Upper lobe of left lung (tissue), 6 donors: ENCODE results near the gene NUDT8. TPM values are rescaled to one million over a fixed set of nuclear protein-coding genes. Genes with fewer than 3 reads are reported as not detected.

Experiments
- ATAC-seq, 2 donors: fragments of 200-7000 bp; cut with Tn5 transposase; one replicate each; pipeline ENCODE4 v1.9.1; 2022; ENCODE audit warnings: mild to moderate bottlenecking in 2 of 2, moderate library complexity in 2 of 2; ENCODE audit not compliant: low FRiP score in 2 of 2
- DNase-seq, 2 donors: peaks; one replicate each; pipeline ENCODE4 v3.0.0-alpha.2; 2019 to 2020
- H3K27ac ChIP-seq, 4 donors: fragments of 200-600 bp; sonication (generic); one replicate each; pipeline ENCODE4 v1.5.1; 2016 to 2019
- H3K27me3 ChIP-seq, 4 donors: fragments of 200-600 bp; sonication (generic); one replicate each; pipeline ENCODE4 v1.5.1; 2017 to 2019
- H3K36me3 ChIP-seq, 4 donors: fragments of 200-600 bp; sonication (generic); one replicate each; pipeline ENCODE4 v1.5.1; 2016 to 2019
- H3K4me1 ChIP-seq, 4 donors: fragments of 200-600 bp; sonication (generic); one replicate each; pipeline ENCODE4 v1.5.1; 2018 to 2019
- H3K4me3 ChIP-seq, 4 donors: fragments of 200-600 bp; sonication (generic); one replicate each; pipeline ENCODE4 v1.5.1; 2017 to 2019; ENCODE audit warnings: mild to moderate bottlenecking in 2 of 4, moderate library complexity in 1 of 4
- H3K9me3 ChIP-seq, 4 donors: fragments of 200-600 bp; sonication (generic); one replicate each; pipeline ENCODE4 v1.5.1; 2018 to 2019
- EP300 ChIP-seq, 4 donors: sonication (generic); formaldehyde crosslinking; IDR thresholded peaks; one replicate each; pipeline ENCODE4 v1.5.1; 2017; ENCODE audit warnings: antibody characterized with exemption in 4 of 4, control low read depth in 2 of 4
- POLR2A ChIP-seq, 4 donors: fragments of 450-650 bp; IDR thresholded peaks; one replicate each; pipeline ENCODE4 v1.5.1; 2016 to 2017; ENCODE audit warnings: antibody characterized with exemption in 4 of 4, mild to moderate bottlenecking in 2 of 4
- POLR2AphosphoS5 ChIP-seq, 2 donors: sonication (generic); formaldehyde crosslinking; IDR thresholded peaks; one replicate each; pipeline ENCODE4 v1.5.1; 2017; ENCODE audit warnings: antibody characterized with exemption in 2 of 2
- WGBS, 2 donors: methylation state at CpG; one replicate each; pipeline ENCODE4 v1.1.5; 2017 to 2018; 5-methylcytosine and 5-hydroxymethylcytosine counted together
- total RNA-seq, 6 donors: library from RNA; depleted of rRNA in 4 of 6; stranded (reverse); fragments of >200 nt in 4 of 6; gene quantifications; one replicate each; pipeline versions ENCODE4 v1.1.0 to v1.2.1, GENCODE V29; 2016 to 2021
- TF ChIP-seq, protein P1 (sequence below), 6 experiments: fragments of 450-650 bp in 4 of 6; fragments of 200-600 bp in 2 of 6; sonication (generic) in 2 of 6; IDR thresholded peaks; one replicate each; pipeline ENCODE4 v1.5.1; 2016 to 2019; ENCODE audit warnings: antibody characterized with exemption in 6 of 6
- donor health status: DM: no; HTN: no; CAD: no; lungs with moderate emphysema.
- donor health status: DM: no; HTN: yes; CAD: no; lungs with severe emphysema.

Gene NUDT8
- total RNA-seq, 6 donors from 2014 or later = 4.3 to 17.8 (median 13.9) TPM; not detected in 1

- ATAC-seq = no peak
- Histone ChIP-seq H3K9me3 (no peaks in the 10 kb centered on the region), H3K27ac (no peak overlapping the region), H3K27me3 (no peaks in the 10 kb centered on the region), H3K36me3 (peaks cover 0 to 6% (median 4%) of the 10 kb centered on the region in 4 donors), H3K4me3 (no peak overlapping the region), H3K4me1 (peaks cover 10 to 23% (median 20%) of the 10 kb centered on the region in 4 donors)
- WGBS, 2 donors = 77 to 82% methylated on average over 7 of the region's 7 CpGs
- no peak for DNase-seq
- TF ChIP-seq, protein P1, sequence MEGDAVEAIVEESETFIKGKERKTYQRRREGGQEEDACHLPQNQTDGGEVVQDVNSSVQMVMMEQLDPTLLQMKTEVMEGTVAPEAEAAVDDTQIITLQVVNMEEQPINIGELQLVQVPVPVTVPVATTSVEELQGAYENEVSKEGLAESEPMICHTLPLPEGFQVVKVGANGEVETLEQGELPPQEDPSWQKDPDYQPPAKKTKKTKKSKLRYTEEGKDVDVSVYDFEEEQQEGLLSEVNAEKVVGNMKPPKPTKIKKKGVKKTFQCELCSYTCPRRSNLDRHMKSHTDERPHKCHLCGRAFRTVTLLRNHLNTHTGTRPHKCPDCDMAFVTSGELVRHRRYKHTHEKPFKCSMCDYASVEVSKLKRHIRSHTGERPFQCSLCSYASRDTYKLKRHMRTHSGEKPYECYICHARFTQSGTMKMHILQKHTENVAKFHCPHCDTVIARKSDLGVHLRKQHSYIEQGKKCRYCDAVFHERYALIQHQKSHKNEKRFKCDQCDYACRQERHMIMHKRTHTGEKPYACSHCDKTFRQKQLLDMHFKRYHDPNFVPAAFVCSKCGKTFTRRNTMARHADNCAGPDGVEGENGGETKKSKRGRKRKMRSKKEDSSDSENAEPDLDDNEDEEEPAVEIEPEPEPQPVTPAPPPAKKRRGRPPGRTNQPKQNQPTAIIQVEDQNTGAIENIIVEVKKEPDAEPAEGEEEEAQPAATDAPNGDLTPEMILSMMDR (IDR thresholded peaks at IDR 0.05) = no peak
- TF ChIP-seq POLR2A (IDR thresholded peaks at IDR 0.05) (no peak), EP300 (IDR thresholded peaks at IDR 0.05) (no peak), POLR2AphosphoS5 (IDR thresholded peaks at IDR 0.05) (no peak)
Measured at GRCh38 chr11:67617243-67617953, 12.3 kb downstream of the NUDT8 start.

- TF ChIP-seq POLR2AphosphoS5 (IDR thresholded peaks at IDR 0.05) (no peak), EP300 (IDR thresholded peaks at IDR 0.05) (no peak), POLR2A (IDR thresholded peaks at IDR 0.05) (no peak)
- TF ChIP-seq, protein P1 (IDR thresholded peaks at IDR 0.05) = no peak
- Histone ChIP-seq H3K27me3 (no peaks in the 10 kb centered on the region), H3K4me3 (no peak overlapping the region), H3K36me3 (peaks cover 0 to 13% (median 11%) of the 10 kb centered on the region in 4 donors), H3K9me3 (no peaks in the 10 kb centered on the region), H3K27ac (no peak overlapping the region), H3K4me1 (peaks cover 10 to 23% (median 20%) of the 10 kb centered on the region in 4 donors)
- ATAC-seq (no peak), DNase-seq (no peak)
- 32 to 49% methylated on average over 8 to 11 of the region's 11 CpGs for WGBS, 2 donors
Measured at GRCh38 chr11:67616431-67617242, 13.1 kb downstream of the NUDT8 start.

- H3K4me1 ChIP-seq = peaks cover 10 to 23% (median 20%) of the 10 kb centered on the region in 4 donors
- WGBS, 2 donors = 36 to 66% methylated on average over 4 to 31 of the region's 34 CpGs
- DNase-seq (peak in 1 of 2 donors; percentile 83), ATAC-seq (no peak)
- TF ChIP-seq, protein P1 (IDR thresholded peaks at IDR 0.05) = no peak
- TF ChIP-seq POLR2AphosphoS5 (IDR thresholded peaks at IDR 0.05) (no peak), POLR2A (IDR thresholded peaks at IDR 0.05) (no peak), EP300 (IDR thresholded peaks at IDR 0.05) (no peak)
- no peaks in the 10 kb centered on the region for H3K27me3 ChIP-seq
- H3K36me3 ChIP-seq = peaks cover 4 to 21% (median 18%) of the 10 kb centered on the region in 4 donors
- no peak overlapping the region for H3K4me3 ChIP-seq
- H3K27ac ChIP-seq = no peak overlapping the region
- no peaks in the 10 kb centered on the region for H3K9me3 ChIP-seq
Measured at GRCh38 chr11:67615728-67616430, 13.9 kb downstream of the NUDT8 start.

DNA sequence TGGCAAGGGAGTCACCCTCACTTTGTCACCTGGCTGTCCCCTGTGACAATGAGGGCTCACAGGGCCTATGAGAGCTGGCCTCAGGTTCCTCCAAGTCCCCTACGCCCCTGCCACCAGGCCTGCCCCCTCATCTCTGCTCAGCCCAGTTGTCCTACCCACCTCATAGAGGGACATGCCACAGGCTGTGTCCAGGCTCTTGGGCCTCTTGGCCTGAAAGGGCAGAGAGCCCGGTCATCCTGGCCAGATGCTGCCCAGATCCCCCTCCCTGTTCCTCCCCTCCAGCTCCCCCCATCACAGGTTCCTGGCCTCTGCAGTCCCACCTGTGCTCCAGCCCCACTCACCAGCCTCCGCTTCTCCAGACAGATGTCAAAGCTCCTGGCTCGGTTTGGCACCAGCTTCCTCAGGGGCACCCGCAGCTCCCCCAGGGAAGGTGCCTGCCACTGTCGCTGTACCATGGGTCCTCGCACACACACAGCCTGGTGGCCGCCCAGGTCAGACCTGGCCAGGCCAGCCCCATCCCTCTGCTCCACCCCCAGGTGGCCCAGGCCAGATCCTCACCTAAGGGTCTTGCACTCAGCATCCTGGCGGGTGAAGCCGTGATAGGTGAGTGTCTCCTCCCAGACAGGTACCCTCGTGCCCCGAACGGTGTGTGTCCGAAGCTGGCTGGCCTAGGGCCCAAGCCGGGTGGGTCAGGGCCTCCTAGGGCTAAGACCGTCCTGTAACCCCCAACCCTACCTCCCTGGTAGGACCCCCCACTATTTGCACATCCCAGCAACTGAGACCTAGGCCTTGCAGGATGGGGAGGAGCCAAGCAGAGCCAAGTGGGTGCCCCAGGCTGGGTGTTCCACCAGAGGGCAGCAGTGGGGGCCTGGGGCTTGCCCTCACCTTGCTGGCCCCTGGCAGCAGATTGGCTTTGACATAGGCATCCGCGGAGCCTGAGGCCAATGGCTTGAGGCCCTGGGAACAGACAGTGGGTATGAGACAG lies 14.7 kb downstream of the NUDT8 start:
- peak; percentile 54 to 80 for DNase-seq
- H3K27ac ChIP-seq = peak overlapping the region; percentile 83 to 91 (median 88)
- WGBS, 2 donors = 72 to 91% methylated on average over 8 to 15 of the region's 18 CpGs
- H3K4me1 ChIP-seq = peaks cover 10 to 23% (median 20%) of the 10 kb centered on the region in 4 donors
- no peaks in the 10 kb centered on the region for H3K27me3 ChIP-seq
- TF ChIP-seq, protein P1 (IDR thresholded peaks at IDR 0.05) = peak; percentile 24 to 74 (median 46)
- TF ChIP-seq EP300 (IDR thresholded peaks at IDR 0.05) = no peak
- H3K4me3 ChIP-seq = no peak overlapping the region
- peak; percentile 47 to 67 for ATAC-seq
- peaks cover 11 to 29% (median 27%) of the 10 kb centered on the region in 4 donors for H3K36me3 ChIP-seq
- H3K9me3 ChIP-seq = no peaks in the 10 kb centered on the region
